Inflammatory macrophage treated with lipopolysaccharide for 1 hour (primary cell): ENCODE results near the gene F10.
"Not testable (repeated sequence)": the region's sequence is repeated elsewhere in the genome, so short reads cannot be mapped to it uniquely, and the experiment has no call there.

Source experiments
- DNase-seq, 2 donors: peaks; one replicate each; pipeline ENCODE4 v3.0.0-alpha.2; 2020 to 2022

F10 gene

GRCh38 chr13:113102727-113103126, 19.9 kb upstream of the F10 start:
- DNase-seq, result no peak

GRCh38 chr13:113103646-113104045, 19.0 kb upstream of the F10 start:
- DNase-seq, result no peak

GRCh38 chr13:113105032-113105920, 17.3 kb upstream of the F10 start, which contains the start of gene F7:
Gene F7 (plus strand): TSS chr13:113105791. CDS start chr13:113105842, 51 bp downstream.
- DNase-seq, result no peak

GRCh38 chr13:113105921-113106452, 16.6 kb upstream of the F10 start:
- DNase-seq, result no peak

GRCh38 chr13:113106711-113107351, 15.8 kb upstream of the F10 start:
- DNase-seq, result no peak

- DNase-seq, result not testable (repeated sequence)
Measured at GRCh38 chr13:113108521-113108920, 14.1 kb upstream of the F10 start.

- DNase-seq, result no peak
Measured at GRCh38 chr13:113109151-113110047, 13.2 kb upstream of the F10 start.

- peak; percentile 3 to 18 for DNase-seq
Measured at GRCh38 chr13:113110048-113110851, 12.3 kb upstream of the F10 start.

- DNase-seq, result no peak
Measured at GRCh38 chr13:113110852-113111315, 11.7 kb upstream of the F10 start.

- DNase-seq, result not testable (repeated sequence)
Measured at GRCh38 chr13:113111821-113112220, 10.8 kb upstream of the F10 start.

- DNase-seq, result not testable (repeated sequence)
Measured at GRCh38 chr13:113112475-113112874, 10.1 kb upstream of the F10 start.

- no peak for DNase-seq
Measured at GRCh38 chr13:113112893-113113845, 9.4 kb upstream of the F10 start.

- no peak for DNase-seq
Measured at GRCh38 chr13:113113846-113114271, 8.7 kb upstream of the F10 start.

- no peak for DNase-seq
Measured at GRCh38 chr13:113114511-113115362, 7.9 kb upstream of the F10 start.

- DNase-seq, result no peak
Measured at GRCh38 chr13:113115363-113116205, 7.0 kb upstream of the F10 start.

GRCh38 chr13:113116206-113116800, 6.3 kb upstream of the F10 start:
- DNase-seq, result no peak

- no peak for DNase-seq
Measured at GRCh38 chr13:113116871-113117271, 5.7 kb upstream of the F10 start.

- no peak for DNase-seq
Measured at GRCh38 chr13:113117335-113117872, 5.2 kb upstream of the F10 start.
